HG03139 (cell line): ENCODE measurements around the gene ABI1.
A peak's percentile ranks its signal among the peaks of the same experiment; 100 is the strongest.

Source experiments
- ATAC-seq: cut with Tn5 transposase; IDR thresholded peaks from one replicate; pipeline ENCODE4 v1.9.1; 2021; ENCODE audit not compliant: unreplicated experiment

ABI1 gene

DNA sequence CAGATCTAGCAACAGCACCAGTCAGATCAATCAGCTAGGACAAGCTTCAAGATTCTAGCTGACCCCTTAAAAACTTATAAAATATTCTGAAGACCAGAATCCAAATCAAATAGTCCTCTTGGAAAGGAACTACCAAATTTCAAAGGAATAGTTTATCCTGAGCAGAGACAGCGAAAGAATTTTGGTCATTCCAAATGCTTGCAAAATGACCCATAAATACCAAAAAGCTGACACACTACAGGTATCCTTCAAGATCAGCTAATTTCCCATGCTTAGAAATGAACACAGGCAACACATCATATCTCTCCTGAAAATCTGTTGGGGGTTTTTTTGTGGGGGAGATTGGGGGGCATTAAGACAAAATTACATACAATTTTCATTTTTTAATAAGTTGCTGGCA is 84.5 kb downstream of the ABI1 start:
- no peak for ATAC-seq

DNA sequence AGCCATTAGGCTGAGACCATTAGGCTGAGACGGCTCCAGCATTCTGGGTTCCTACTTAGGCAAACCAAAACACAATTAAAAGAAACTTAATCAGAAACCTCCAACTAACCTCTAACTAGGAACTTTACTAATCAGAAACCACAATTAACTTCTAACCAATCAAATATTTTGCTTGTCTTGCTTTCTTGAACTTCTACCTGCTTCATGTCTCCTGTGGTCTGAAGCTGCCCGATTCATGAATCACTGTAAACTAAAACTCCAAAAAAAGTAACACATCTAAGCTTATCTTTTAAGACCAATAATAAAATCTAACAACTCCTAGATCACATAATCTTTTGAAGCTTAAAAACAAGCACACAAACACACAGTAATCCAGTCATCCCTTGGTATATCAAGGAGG is 87.1 kb downstream of the ABI1 start:
- no peak for ATAC-seq

DNA sequence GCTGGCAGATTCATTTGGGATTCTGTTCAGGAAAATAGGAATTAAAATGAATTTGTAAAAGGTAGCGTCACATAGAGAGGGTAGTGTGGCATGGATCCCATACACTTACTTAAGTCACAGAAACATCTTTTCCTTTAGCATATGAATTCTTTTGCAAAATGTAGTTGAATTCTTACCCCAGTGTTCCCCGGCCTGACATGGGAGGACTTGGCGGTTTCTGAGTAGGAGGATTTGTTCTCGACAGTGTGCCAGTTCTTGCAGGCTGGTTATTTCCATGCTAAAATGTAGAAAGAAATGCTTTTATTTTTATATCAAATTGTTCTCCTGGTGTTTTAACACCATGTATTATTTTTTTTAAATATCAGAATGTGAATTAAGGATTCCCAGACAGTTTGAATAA is 90.7 kb downstream of the ABI1 start:
- ATAC-seq = no peak

DNA sequence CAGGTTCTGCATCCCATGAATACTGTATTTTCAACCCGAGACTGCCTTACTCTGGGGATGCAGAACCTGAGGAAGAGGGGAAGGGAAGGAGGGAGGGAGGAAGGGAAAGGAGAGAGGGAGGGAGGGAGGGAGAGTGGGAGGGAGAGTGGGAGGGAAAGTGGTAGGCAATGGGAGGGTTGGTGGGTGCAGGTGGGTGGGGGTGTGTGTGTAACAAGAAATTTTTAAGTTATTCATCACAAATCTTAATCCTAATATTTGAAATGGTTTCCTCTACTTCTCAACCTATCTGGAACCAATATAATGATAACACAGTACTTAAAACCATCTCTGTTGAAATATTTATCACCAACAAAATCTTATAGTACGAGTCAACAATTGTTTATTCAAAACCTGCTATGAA is 95.2 kb downstream of the ABI1 start:
- no peak for ATAC-seq

DNA sequence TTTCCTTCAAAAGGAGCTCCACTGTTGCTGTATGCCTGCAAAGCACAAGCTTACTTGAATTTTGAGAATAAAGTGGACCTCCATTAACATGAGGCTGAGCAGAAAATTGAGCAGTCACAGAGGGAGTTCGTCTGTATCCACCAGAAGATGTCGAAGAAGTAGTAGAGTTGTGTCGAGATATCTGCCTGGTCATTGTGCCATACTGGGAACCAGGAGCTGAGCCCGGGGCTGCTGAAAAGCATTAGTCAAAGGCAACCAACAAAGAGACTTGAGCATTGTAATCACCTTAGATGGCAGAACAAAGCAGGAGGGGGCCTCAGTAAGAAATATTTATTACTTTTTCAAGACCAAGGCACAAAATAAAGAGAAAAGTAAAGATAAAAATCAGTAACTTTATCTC is 101.8 kb downstream of the ABI1 start:
- ATAC-seq = no peak

DNA sequence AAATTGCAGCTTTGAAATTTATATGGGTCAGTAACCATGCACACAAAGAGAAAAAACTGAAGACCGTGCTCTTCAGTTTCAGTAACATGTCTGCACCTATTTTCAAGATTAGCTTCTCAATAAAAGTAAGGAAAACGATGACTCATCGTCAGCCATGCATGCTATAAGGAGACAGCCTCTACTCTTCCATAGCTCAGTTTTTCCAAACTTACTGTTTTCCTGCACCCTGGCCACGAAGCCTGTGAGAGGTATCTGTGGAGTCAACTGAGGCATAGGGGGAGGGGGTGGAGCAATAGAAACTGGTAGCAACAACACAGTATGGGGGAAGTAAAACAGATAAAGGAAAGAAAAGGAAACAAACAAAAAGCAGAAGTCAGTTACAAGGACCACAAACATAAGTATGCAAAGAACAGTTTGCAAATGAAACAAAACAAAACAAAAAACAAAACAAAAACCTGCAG is 105.3 kb downstream of the ABI1 start:
- peak; percentile 87 for ATAC-seq

DNA sequence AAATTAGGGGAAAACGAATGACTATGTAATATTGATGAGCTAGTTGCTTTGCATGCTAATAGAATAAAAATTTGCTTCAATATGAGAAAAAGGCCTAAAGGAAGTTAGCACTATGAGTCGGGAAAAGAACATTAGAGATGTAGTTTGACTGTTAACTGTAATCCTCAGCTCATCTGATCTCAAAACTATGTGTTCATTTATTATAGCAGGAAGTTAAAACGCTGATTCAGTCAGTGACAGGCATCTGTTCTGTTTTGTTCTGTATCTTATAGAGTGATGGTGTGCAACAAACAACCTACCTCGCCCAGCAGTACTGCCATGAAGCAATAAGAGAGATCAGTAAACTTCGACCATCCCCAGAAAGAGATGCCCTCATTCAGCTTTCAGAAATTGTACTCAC is 114.7 kb downstream of the ABI1 start:
- ATAC-seq = no peak

DNA sequence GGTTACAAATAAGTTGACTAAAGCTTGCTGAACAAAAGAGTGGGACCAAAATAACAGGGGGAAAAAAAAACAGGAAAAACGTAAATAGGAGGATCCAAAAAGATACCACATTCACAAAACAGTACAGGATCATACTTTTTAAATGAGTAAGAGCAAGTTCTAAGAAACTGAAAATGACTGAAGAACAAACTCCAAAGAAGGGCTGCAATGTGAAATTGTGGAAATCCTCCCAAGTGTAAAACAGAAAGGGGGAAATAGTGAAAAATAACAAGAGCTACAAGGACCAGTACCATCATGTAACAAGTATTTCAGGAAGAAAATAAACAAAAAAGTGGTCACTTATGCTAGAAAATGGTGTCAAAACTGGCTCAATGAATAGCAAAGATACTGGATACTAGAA is 116.9 kb downstream of the ABI1 start:
- no peak for ATAC-seq

DNA sequence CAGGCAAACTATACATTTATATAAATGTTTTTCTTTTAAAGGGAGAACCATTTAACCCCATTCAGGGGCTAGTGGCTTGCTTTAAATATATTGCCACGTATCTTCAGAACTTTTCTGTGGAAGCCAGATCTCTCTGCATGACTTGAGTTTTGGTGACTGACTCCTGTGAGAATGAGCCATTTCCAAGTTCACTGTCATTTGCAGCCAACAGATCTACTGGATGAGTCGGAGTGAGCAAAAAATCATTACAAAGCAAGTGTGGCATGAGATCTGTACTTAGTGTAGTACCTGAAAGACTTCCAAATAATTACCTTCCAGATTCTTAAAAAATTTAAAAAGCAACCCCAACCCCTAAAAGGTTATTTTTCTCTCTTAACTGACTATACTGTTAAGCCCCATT is 117.7 kb downstream of the ABI1 start:
- no peak for ATAC-seq

DNA sequence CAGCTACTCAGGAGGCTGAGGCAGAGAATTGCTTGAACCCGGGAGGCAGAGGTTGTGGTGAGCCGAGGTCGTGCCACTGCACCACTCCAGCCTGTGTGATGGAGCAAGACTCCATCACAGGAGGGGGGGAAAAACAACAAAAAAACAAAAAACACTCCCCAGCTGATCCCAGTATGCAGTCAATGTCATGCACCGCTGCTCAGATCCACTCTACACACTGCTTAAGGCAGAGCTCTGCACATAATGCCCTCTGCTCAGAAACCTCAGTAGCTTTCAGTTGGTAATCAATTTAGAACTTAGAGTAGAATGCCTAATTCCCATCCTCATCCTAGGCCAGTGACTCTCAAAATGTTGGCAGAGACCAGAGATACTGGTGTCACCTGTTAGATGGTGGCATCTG is 119.4 kb downstream of the ABI1 start:
- no peak for ATAC-seq

DNA sequence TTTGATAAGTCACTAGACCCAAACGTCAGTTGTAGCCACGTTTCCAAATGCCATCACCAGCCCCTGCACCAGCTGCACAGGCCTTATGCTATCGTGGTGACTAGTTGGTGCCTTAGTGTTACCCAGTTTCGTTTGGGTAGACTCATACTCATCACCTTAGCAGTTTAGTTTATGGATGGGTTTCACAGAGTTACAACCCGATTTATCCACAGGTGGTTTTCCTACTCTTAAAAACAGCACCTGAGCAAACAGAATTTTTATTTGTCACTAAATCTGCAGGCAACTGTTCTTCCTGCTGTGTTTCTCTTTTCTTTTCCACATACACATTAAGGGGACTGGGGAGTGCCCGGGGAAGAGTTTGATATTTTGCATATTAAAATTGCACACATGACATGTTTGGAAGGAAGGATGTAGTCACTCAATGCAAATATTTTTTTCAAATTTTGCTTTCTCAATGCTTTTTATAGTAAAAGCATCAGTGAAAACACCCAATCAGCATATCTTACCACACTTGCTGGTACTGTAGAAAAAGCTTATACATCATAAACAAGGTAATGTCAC is 121.6 kb downstream of the ABI1 start:
- no peak for ATAC-seq

DNA sequence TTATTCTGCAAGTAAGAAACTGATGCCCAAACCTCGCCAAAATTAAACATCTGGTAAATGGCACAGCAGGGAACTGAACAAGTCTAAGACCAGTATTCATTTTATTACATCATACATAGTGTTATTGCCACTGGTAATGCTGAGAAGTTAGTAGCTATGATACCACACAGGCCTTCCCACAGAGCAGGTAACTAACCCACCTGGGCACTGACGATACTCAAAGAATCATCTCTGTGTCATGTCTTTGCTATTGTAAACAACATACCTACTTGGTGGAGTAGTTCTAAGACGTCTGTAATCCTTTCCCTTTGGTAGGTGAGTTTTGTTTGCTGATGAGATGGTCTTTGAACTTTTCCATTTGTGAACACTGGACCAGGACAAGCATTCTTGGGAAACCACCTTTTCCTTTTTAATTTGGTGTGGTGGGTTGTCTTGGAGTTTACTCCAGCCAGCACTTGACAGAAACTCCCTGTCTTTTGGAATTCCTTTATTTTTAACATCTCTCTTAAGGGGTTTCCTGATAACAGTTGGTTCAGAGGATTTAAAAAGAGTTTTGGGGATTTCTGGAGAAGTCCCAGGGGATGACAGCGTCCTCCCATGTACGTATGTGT is 122.4 kb downstream of the ABI1 start:
- ATAC-seq = no peak

DNA sequence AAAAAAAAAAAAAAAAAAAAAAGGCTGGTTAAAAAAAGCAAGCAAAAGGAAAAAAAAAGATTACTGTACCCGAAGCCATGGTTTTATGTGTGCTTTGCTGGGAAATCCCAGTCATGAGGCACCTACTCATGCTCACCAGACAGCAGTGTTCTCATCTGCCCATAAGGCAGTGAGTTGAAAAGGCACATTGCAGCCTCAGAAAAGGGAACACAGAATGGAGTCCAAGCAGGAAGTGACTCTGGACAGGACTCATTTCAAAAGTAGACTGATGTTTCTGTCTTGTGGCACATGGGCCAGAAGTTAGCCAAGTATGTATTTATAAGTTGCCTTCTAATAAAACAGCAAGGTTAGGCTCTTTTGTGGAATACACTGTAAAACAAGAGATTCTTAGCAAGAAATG is 123.0 kb downstream of the ABI1 start:
- ATAC-seq = peak; percentile 64

DNA sequence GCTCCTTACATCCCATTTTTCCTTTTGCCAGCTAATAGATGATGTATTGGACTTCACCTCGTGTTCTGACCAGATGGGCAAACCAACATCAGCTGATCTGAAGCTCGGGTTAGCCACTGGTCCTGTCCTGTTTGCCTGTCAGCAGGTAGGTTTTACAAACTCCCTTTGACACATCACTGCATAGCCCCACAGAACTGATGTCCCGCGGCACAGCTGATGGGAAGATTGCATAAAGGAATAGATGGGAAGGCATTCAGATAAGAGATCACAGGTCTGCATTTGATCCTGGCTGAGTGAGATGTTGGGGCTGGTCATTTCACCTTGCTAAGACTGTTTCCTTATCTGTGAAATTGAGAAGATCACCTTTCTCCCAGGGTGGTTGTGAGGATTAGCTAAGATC is 125.3 kb downstream of the ABI1 start:
- no peak for ATAC-seq

DNA sequence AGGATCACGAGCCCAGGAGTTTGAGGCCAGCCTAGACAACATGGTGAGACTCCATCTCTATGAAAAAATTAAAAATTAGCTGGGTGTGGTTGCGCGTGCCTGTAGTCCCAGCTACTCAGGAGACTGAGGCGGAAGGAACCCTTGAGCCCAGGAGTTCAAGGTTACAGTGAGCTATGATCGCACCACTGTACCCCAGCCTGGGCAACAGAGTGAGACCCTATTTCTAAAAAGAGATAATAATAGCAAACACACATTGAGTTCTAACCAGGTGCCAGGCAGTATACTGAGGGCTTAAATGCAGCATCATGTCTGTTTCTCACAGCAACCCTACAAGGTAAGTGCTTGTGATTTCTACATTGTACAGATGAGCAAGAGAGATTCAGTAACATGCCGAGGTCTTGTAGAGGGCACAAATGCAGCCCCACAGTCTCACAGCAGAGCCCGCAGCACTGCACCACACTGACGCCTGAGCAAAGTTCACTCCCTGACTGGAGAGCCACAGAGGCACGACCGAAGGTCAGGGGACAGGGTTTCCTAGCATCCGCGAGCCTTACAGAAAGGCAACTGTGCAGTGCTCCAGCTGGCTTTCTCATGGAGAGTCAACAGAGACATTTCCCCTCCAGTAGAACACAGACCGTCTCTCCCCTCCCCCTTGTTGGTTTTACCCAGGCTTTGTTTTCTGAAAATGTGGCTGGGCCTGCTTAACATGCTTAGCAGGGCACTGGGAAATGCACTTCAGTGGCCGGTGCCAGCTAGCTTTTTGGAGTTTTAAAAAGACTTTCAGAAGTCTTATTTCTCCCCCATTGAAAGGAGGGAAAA is 126.8 kb downstream of the ABI1 start:
- no peak for ATAC-seq

DNA sequence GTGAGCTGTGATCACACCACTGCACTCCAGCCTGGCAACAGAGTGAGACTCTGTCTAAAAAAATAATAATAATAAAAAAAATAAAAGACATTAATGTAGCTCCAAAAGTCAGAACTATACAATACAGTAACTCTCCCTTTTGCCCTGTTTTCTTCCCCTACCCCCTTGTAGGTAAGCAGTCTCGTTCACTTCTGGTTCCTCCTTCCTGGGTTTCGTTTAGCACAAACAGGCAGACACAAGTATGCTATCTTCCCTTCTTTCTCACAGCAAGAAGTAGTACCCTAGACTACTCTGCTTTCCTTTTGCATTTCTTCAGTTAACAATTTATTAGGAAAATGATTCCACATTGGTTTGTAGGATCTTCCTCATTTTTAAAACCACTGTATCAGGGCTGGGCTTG is 130.2 kb downstream of the ABI1 start:
- ATAC-seq = no peak

DNA sequence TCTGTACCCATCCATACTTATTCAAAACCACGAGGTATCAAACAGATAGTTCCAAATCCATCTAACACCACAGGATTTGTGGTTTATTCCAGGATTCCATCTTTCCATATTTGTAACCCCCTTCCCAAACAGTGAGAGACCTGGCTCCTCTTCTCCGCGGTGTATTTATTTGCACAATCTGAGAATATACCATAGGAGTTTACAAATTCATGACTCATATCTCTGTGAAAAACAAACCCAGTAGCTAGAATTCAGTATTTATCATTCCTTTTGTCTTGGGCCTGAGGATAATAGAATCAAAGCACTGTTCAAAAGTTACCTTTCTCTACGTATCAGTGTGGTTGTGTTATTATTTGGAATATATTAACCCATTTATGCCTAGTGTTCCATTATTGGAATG is 131.4 kb downstream of the ABI1 start:
- ATAC-seq = no peak

DNA sequence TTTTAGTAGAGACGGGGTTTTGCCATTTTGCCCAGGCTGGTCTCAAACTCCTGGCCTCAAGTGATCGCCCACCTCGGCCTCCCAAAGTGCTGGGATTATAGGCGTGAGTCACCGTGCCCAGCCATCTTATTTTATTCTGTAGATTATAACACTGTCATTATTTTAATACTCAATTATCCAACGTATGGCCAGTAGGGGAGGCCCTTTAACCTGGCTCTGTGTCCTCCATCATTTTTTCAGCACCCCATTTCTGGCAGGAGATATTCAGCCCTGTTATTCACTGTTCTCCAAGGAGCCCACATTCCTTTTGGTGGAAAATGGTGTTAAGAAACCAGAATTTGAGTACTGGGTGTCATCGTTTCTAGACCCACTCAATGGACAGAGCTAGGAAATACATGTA is 131.8 kb downstream of the ABI1 start:
- ATAC-seq = no peak

DNA sequence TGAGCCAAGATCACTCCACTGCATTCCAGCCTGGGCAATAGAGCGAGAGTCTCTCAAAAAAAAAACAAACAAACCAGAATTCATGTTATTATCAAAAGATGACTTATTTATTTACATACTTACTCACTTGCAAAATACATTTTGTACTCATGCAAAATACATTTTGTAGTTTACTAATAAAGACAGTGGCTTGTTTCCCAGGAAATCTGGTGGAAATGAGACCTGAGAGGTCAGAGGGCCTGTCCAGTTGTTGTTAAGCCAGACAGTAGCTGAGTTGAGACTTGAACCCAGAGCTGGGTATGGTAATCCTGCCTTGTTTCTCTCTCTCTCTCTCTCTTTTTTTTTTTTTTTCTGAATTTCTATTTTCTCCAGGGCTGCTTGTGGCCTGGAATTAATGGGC is 133.8 kb downstream of the ABI1 start:
- ATAC-seq = no peak

DNA sequence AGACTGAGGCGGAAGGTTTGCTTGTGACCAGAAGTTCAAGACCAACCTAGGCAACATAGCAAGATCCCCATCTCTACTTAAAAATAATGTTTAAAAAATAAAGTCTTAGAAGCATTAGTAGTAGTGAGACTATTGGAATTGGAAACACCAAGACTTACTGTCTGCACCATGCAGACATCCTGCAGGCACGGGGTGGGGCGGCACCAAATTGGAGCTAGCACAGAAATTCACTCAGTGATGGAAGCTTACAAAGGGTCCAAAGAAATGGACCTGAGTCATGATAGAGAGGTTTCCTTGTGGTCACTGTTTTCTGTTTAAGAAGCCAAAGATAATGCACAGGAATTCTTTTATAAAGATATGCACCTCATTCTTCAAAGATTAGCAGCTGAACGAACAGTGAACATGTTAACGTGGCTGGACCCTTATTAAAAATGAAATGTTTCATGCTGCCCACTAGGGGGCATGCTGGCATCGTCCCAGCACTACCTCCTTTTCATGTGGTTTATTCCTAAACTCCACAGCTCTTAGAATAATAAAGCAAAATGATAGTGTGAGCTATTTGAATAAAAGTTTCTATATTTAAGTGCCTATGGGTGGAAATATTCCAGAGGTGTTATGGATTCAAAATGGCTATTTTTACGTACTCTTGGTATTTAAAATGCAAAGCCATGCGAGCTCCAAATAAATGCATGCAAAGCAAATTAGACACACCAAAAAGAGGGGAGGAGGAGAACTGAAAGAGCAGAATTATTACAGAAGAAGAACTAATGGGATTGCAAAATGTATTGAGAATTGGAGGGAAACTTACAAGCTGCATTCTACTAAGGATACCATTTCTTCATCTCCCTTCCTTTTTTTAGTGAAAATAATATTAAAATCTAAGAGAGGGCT is 134.7 kb downstream of the ABI1 start:
- no peak for ATAC-seq

DNA sequence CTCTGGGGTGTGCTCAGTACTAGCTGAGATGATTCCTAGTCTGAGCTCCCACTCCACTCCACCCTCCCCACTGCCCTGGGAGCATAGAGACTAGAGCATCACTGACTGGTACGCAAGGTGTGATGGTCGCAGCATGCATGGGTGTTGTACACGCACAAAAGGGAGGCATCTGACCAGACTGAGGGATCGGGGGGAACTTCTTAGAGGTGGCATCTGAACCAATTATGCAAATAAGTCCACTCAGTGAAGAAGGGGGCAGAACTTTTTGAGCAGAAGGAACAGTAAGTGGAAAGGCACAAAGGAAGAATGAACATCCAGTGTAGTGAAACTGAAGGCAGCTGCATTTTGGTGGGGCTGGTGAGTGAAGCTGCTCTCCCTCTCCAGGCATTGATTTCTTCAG is 137.7 kb downstream of the ABI1 start:
- no peak for ATAC-seq

DNA sequence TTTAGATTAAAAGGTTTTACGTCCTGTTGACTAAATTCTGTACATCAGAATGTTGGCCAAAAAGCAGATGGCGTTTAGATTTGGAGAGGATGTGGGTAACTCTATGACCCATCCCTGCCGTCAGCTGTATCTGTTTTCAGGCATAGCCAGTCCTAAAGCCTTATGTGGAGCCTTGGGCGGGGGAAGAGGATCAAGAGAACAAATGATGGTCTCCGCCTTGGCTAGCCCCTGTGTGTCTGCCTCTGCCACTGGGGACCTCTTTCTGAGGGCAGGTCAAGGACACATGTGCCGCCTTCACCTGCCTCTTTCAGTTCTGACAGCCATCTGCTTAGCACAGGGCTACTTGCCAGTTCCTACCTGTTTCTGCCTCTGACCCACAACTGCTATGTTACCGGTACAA is 139.2 kb downstream of the ABI1 start:
- ATAC-seq = no peak
